Keratinocyte (primary cell): ENCODE results near the gene GRM7. TPM values are rescaled to one million over a fixed set of nuclear protein-coding genes. Genes with fewer than 3 reads are reported as not detected.

Source experiments
- DNase-seq: peaks from one replicate; pipeline ENCODE4 v3.0.0-alpha.2; 2011; ENCODE audit warnings: low read depth, missing footprints, low spot score
- FAIRE-seq: peaks from 2 replicates; lab custom pipeline; 2011; peaks lifted over from hg19 to GRCh38; lab: Jason Lieb, UNC
- H2AFZ ChIP-seq: 2 replicates; pipeline ENCODE4 v1.6.0; 2012; ENCODE audit warnings: low read length, control low read depth, inconsistent platforms; ENCODE audit not compliant: control insufficient read depth
- H3K27ac ChIP-seq: 2 replicates; pipeline ENCODE4 v1.5.1; 2011; ENCODE audit warnings: low read length; ENCODE audit not compliant: control insufficient read depth, insufficient read depth
- H3K27me3 ChIP-seq: 3 replicates; pipeline ENCODE4 v1.6.0; 2011; ENCODE audit warnings: low read length; ENCODE audit not compliant: control insufficient read depth, insufficient read depth; ENCODE audit errors: extremely low read depth
- H3K36me3 ChIP-seq, 2 experiments: 2 replicates in 1 of 2; 3 replicates in 1 of 2; pipeline ENCODE4 v1.5.1; 2011; ENCODE audit warnings: low read length in 2 of 2, mild to moderate bottlenecking in 1 of 2; ENCODE audit not compliant: control insufficient read depth in 2 of 2, insufficient read depth in 2 of 2; ENCODE audit errors: extremely low read depth in 1 of 2
- H3K4me1 ChIP-seq: 3 replicates; pipeline ENCODE4 v1.5.1; 2011; ENCODE audit warnings: low read length; ENCODE audit not compliant: control insufficient read depth, insufficient read depth; ENCODE audit errors: extremely low read depth
- H3K4me2 ChIP-seq: 3 replicates; pipeline ENCODE4 v1.6.0; 2011; ENCODE audit warnings: low read depth, low read length; ENCODE audit not compliant: control insufficient read depth, insufficient read depth; ENCODE audit errors: extremely low read depth
- H3K4me3 ChIP-seq, 3 experiments: fragments of 200-600 bp in 1 of 3; sonication (generic) in 1 of 3; 2 replicates in 2 of 3; 3 replicates in 1 of 3; pipeline ENCODE4 v1.5.1; 2011 to 2016; ENCODE audit warnings: low read length in 3 of 3, mild to moderate bottlenecking in 3 of 3, control low read depth in 2 of 3, inconsistent platforms in 1 of 3, low read depth in 1 of 3, mixed read lengths in 1 of 3, mixed run types in 1 of 3, moderate library complexity in 1 of 3; ENCODE audit not compliant: control insufficient read depth in 2 of 3, insufficient read depth in 2 of 3; ENCODE audit errors: extremely low read depth in 1 of 3
- H3K79me2 ChIP-seq: 2 replicates; pipeline ENCODE4 v1.6.0; 2012; ENCODE audit warnings: low read length; ENCODE audit not compliant: control insufficient read depth, insufficient read depth
- H3K9ac ChIP-seq: 3 replicates; pipeline ENCODE4 v1.6.0; 2011; ENCODE audit warnings: low read length; ENCODE audit not compliant: control insufficient read depth, insufficient read depth; ENCODE audit errors: extremely low read depth
- H3K9me1 ChIP-seq: 3 replicates; pipeline ENCODE4 v1.6.0; 2011; ENCODE audit warnings: low read length; ENCODE audit not compliant: control insufficient read depth, insufficient read depth; ENCODE audit errors: extremely low read depth
- H3K9me3 ChIP-seq: 2 replicates; pipeline ENCODE4 v1.5.1; 2012; ENCODE audit warnings: low read depth, low read length; ENCODE audit not compliant: control insufficient read depth
- H4K20me1 ChIP-seq: 3 replicates; pipeline ENCODE4 v1.6.0; 2011; ENCODE audit warnings: low read length; ENCODE audit not compliant: control insufficient read depth, insufficient read depth; ENCODE audit errors: extremely low read depth
- EZH2 ChIP-seq: IDR thresholded peaks from one replicate; pipeline ENCODE4 v1.6.1; 2012; ENCODE audit warnings: inconsistent platforms, mild to moderate bottlenecking, low read length, moderate library complexity
- dilution Hi-C: fragments of 300-500 bp; cut with MboI; formaldehyde crosslinking; loops from one replicate; pipeline ENCODE4 v1.7.0; 2020; ENCODE audit warnings: low sequenced_read_pairs; ENCODE audit not compliant: extremely low pct_ligation_motif_present
- polyA plus RNA-seq, 5 experiments: library from polyadenylated mRNA; depleted of rRNA in 3 of 5; stranded (reverse) in 3 of 5; stranded (forward) in 1 of 5; unstranded in 1 of 5; fragments of >200 nt; gene quantifications; 1 replicate in 1 of 5; 2 replicates in 3 of 5; 3 replicates in 1 of 5; pipeline versions ENCODE4 v1.2.1 to v1.2.3, GENCODE V29; 2011 to 2012; ENCODE audit warnings: missing spikeins in 2 of 5, low read depth in 1 of 5, low replicate concordance in 1 of 5
- TF ChIP-seq, protein P1 (sequence below), 3 experiments: IDR thresholded peaks in 1 of 3; conservative IDR thresholded peaks in 1 of 3; optimal IDR thresholded peaks in 1 of 3; 2 replicates in 2 of 3; 3 replicates in 1 of 3; pipeline versions ENCODE3 to v1.5.1; 2011; ENCODE audit warnings: low read length in 3 of 3, mild to moderate bottlenecking in 3 of 3, moderate library complexity in 2 of 3, control low read depth in 1 of 3, inconsistent platforms in 1 of 3; ENCODE audit not compliant: insufficient read depth in 2 of 3; ENCODE audit errors: extremely low read depth in 1 of 3

The GRM7 gene
- polyA plus RNA-seq, 1 donor (not counting 4 experiments of a cell fraction or from before 2014, with no cell fraction given): not detected

GRCh38 chr3:7700539-7700938 is 839.6 kb downstream of the GRM7 start:
- Histone ChIP-seq H3K4me2 (no peak overlapping the region), H4K20me1 (no peaks in the 10 kb centered on the region), H2AFZ (no peak overlapping the region), H3K27ac (no peak overlapping the region), H3K79me2 (no peaks in the 10 kb centered on the region), H3K9me3 (no peaks in the 10 kb centered on the region), H3K9ac (no peak overlapping the region), H3K9me1 (no peaks in the 10 kb centered on the region), H3K36me3 (no peaks in the 10 kb centered on the region), H3K27me3 (no peaks in the 10 kb centered on the region), H3K4me3 (no peak overlapping the region), H3K4me1 (no peaks in the 10 kb centered on the region)
- dilution Hi-C loops: no loop called here
- DNase-seq (no peak), FAIRE-seq (no peak)
- TF ChIP-seq, protein P1, sequence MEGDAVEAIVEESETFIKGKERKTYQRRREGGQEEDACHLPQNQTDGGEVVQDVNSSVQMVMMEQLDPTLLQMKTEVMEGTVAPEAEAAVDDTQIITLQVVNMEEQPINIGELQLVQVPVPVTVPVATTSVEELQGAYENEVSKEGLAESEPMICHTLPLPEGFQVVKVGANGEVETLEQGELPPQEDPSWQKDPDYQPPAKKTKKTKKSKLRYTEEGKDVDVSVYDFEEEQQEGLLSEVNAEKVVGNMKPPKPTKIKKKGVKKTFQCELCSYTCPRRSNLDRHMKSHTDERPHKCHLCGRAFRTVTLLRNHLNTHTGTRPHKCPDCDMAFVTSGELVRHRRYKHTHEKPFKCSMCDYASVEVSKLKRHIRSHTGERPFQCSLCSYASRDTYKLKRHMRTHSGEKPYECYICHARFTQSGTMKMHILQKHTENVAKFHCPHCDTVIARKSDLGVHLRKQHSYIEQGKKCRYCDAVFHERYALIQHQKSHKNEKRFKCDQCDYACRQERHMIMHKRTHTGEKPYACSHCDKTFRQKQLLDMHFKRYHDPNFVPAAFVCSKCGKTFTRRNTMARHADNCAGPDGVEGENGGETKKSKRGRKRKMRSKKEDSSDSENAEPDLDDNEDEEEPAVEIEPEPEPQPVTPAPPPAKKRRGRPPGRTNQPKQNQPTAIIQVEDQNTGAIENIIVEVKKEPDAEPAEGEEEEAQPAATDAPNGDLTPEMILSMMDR (optimal IDR thresholded peaks at IDR 0.05 in 1 of 3, IDR thresholded peaks at IDR 0.05 in 1 of 3, conservative IDR thresholded peaks at IDR 0.05 in 1 of 3; ENCODE audit: extremely low read depth in 1 of 3, insufficient read depth in 2 of 3, low read length in 3 of 3): no peak
- no peak for TF ChIP-seq EZH2

- H3K4me3 ChIP-seq: no peak overlapping the region
- H3K4me2 ChIP-seq: no peak overlapping the region
- no peaks in the 10 kb centered on the region for H3K9me1 ChIP-seq
- no peaks in the 10 kb centered on the region for H4K20me1 ChIP-seq
- FAIRE-seq: no peak
- no peak overlapping the region for H2AFZ ChIP-seq
- TF ChIP-seq, protein P1 (optimal IDR thresholded peaks at IDR 0.05 in 1 of 3, IDR thresholded peaks at IDR 0.05 in 1 of 3, conservative IDR thresholded peaks at IDR 0.05 in 1 of 3; ENCODE audit: extremely low read depth in 1 of 3, insufficient read depth in 2 of 3, low read length in 3 of 3): no peak
- no peak for TF ChIP-seq EZH2
- no peak overlapping the region for H3K9ac ChIP-seq
- H3K9me3 ChIP-seq: no peaks in the 10 kb centered on the region
- H3K27me3 ChIP-seq: no peaks in the 10 kb centered on the region
- dilution Hi-C loops: no loop called here
- H3K4me1 ChIP-seq: no peaks in the 10 kb centered on the region
- no peaks in the 10 kb centered on the region for H3K79me2 ChIP-seq
- no peak for DNase-seq
- no peak overlapping the region for H3K27ac ChIP-seq
- H3K36me3 ChIP-seq: no peaks in the 10 kb centered on the region
These were observed 840.1 kb downstream of the GRM7 start for GRCh38 chr3:7700977-7701376.
